HG02870 (cell line): ENCODE data around the gene DCTN1.
A peak's percentile ranks its signal among the peaks of the same experiment; 100 is the strongest.

Source experiments
- ATAC-seq: cut with Tn5 transposase; IDR thresholded peaks from one replicate; pipeline ENCODE4 v1.9.1; 2021; ENCODE audit warnings: mild to moderate bottlenecking, moderate library complexity; ENCODE audit not compliant: unreplicated experiment

The DCTN1 gene

DNA sequence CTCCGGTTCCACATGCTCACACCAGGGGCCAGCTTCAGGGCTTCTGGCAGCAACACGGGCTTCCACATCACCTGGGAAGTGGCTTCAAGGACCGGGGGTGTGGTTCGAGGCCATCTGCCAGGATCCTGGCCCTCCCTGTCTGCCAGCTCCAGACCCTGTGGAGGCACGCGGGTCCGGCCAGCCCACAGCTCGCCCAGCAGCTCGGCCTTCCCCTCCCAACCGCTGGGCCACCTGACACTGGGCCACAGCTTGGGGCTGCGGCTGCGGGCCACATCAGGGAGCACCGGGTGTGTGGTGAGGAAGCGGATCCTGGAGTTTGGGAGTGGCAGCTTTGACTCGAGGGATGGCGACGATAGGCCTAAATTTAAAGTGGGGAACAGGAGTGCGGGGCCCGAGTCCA is 34.3 kb upstream of the DCTN1 start:
- no peak for ATAC-seq

- no peak for ATAC-seq
Measured at GRCh38 chr2:74413001-74413698, 33.0 kb upstream of the DCTN1 start.

GRCh38 chr2:74407682-74408081 is 27.6 kb upstream of the DCTN1 start:
- ATAC-seq = no peak

DNA sequence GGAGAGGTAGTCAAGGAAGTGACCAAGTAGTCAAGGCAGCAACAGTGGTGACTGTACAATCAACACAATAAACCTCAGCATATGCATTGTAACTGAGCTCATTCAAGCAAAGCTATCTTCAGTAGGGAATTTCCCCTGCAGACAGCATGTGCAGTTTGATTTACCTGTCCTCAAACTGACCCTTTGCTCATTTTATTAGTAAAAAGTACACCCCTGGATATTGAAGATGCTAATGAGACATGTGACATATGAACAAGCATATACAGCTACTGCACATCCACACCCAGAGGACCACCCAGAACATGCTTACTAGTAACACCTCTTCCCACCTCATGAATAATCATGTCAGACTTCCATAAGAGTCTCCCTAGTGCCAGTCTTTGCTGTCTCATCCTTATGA is 25.9 kb upstream of the DCTN1 start:
- ATAC-seq = peak; percentile 65

DNA sequence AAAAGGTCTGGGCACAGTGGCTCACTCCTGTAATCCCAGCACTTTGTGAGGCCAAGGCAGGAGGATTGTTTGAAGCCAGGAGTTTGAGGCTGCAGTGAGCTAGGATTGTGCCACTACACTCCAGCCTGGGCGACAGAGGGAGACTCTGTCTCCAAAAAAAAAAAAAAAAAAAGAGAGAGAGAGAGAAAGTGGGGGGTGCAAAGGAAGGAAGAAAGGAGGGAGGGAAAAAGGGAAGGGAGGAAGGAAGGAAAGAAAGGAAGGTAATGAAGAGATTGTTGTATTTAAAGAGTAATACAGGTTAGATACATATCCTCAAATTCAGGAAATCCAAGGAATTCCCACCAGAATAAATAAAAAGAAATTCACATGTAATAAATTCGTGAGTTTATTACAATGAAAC is 21.8 kb upstream of the DCTN1 start:
- ATAC-seq = no peak

DNA sequence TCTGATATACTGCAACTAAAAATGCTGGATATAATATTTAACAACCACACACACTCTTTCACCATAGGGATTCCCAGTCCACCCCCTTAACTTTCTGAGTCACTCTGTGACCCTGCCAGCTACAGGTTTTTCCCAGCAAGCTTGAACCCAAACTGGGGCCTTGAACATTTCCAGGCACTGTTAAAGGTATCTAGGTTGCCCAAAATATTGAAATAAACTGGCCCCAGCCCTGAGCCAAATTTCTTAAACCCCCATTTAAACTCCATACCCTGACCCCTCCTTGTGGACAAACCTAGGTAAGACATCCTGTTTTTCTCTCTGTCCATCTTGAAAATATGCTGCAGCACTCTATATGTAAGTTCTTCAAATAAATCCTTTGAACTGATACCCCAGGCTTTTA is 19.7 kb upstream of the DCTN1 start:
- ATAC-seq = no peak

GRCh38 chr2:74396149-74396548 is 16.0 kb upstream of the DCTN1 start:
- ATAC-seq = no peak

DNA sequence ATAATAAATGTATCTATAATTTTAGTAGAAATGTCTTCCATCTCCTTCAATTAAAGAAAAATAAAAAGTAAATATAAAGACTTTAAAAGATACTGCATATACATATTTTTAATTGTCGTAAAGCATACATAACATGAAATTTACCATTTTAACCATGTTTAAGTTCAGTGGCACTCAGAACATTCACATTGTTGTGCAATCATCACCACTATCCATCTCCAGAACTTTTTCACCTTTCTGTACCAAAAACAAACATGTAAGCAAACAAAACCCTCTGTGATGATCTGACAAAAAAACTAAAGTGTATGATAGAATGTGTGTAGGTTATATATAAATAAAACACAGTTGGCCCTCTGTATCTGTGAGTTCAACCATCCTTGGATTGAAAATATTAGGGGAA is 13.4 kb upstream of the DCTN1 start:
- no peak for ATAC-seq

DNA sequence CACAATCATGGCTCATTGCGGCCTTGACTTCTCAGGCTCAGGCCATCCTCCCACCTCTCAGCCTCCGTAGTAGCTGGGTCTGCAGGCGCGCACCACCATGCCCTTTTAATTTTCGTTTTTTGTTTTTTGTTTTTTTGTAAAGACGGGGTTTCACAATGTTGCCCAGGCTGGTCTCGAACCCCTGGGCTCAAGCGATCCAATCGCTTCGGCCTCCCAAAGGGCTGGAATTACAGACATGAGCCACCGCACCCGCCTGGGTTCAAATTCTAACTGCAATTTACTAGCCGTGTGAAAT is 12.3 kb upstream of the DCTN1 start:
- no peak for ATAC-seq

GRCh38 chr2:74391580-74392448 is 11.7 kb upstream of the DCTN1 start:
- peak; percentile 58 for ATAC-seq

DNA sequence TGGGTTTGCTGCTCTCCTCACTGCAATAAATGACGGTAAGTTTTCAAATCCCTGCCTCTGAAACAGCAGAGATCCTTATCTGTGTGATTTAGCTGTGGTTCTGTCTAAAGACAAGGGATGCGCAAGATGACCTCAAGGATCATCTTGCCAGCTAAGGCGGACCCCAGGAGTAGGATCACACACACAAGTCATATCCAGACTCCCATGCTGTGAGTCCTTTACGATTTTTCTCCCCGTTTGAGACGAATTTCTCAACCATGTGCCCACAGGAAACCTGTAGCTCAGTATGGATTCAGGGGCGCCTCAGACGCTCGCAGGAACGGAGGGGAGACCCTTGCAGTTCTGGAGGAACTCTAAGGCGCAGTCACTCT is 11.1 kb upstream of the DCTN1 start:
- no peak for ATAC-seq

DNA sequence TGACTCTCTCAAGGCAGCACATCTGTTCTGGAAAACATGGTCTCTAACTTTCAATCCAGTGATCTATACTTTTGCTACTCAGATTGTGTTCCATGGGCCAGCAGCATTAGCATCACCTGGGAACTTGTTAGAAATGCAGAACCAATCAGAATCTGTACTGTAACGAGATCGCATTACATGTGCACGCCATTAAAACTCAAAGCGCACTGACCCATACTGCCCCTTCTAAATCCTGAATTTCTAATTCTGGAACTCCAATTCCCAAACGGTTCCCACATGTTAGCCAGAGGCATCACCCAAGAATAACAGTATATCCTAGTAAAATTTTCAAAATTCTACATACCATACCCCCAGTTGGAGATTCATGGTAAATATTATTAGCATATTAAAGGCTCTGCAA is 10.5 kb upstream of the DCTN1 start:
- no peak for ATAC-seq

GRCh38 chr2:74387346-74387745 is 7.2 kb upstream of the DCTN1 start:
- no peak for ATAC-seq

DNA sequence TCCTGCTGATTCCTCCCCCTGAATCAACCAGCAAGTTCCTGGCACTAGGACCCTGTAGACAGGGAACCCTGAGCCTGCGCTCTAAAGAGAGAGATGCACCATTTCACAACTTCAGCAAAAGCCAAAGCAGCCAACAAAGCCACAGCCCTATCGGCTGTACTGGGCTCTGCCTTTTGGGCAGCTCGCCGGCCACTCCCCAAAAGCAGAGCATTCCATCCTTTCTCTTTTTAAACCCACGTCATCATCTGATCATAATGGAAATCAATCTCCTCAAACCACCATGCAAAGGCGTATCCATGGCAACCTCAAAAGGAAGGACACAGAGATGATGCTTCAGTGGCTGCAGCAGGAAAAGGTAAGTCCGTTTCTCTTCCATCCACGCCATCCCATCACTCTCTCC is 5.3 kb upstream of the DCTN1 start:
- ATAC-seq = no peak

- ATAC-seq = no peak
Measured at GRCh38 chr2:74384051-74384450, 3.9 kb upstream of the DCTN1 start.

GRCh38 chr2:74383254-74383653 is 3.1 kb upstream of the DCTN1 start:
- ATAC-seq = no peak

GRCh38 chr2:74381751-74382150 is 1.6 kb upstream of the DCTN1 start:
- ATAC-seq = no peak

- no peak for ATAC-seq
Measured at GRCh38 chr2:74378007-74378406, 2.1 kb downstream of the DCTN1 start.

DNA sequence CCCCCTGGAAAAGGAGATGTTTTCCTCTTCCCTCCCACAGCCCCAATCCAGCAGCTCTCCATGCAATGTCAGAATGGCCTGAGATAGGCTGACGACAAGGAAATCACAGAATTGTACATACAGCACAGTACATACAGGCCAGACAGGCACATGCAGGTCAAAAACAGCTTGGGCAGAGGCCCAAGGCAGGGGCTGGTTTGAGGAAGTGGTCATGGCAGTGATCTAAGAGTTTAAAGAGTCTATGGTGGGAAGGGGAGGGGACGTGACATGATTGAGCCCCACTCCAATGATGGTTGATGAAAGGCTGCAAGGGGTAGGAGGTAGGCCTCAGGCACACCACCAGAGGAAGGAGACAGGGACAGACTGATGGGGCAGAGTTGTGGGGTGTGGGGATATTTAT is 4.3 kb downstream of the DCTN1 start:
- no peak for ATAC-seq

- no peak for ATAC-seq
Measured at GRCh38 chr2:74374509-74375205, 5.5 kb downstream of the DCTN1 start.

DNA sequence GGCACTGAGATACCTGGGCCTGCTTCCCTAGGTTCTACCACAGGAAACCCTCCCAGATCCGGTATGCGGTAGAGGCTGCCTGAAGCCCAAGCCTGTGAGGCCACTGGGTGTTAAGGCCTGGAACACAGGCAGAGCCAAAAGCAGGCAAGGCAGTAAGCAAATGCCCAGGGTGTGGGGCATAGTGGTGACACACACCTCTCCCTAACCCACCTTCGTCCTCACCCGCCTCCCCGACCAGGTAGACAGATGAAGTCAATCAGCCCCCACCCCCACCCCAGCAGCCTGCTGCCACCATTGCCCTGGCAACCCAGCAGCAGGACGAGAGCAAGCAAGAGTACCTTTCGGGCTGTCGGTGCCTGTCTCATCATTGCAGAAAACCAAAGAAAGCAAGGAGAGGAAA is 6.1 kb downstream of the DCTN1 start:
- no peak for ATAC-seq

DNA sequence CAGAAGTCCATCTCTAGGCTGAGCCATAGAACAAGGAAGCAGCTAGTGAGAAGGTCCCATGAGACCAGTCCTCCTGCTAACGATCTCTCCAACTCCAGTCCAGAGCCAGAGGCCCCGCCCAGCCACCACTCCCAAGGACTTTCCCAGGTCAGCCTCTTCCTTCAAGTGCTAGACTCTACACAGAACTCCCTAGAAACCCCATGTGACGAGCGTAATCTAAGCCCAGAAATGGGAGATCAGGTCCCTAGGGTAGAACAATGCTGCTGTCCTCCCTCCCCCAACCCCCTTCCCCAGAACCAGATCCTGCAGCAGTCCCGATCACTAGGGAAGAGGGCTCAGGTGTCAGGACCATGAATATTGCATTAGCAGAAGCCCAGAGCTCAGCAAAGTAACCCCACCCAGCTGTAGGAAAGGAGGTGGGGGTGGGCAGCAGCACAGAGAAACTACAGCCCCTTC is 6.9 kb downstream of the DCTN1 start:
- ATAC-seq = no peak
